GM13976 (cell line): ENCODE data around the gene PARVA.

Experiments used
- DNase-seq: peaks from one replicate; pipeline ENCODE4 v3.0.0; 2012; ENCODE audit warnings: low spot score
- CTCF ChIP-seq: IDR thresholded peaks from 2 replicates; pipeline ENCODE4 v1.5.1; 2012; ENCODE audit warnings: borderline replicate concordance, mild to moderate bottlenecking; ENCODE audit not compliant: insufficient read depth; ENCODE audit errors: extremely low read depth, missing control alignments, control extremely low read depth
- in situ Hi-C: fragments of 300-500 bp; cut with MboI; formaldehyde crosslinking; loops from one replicate; pipeline ENCODE4 v1.12.0; 2022; ENCODE audit warnings: low sequenced_read_pairs, mixed read lengths, inconsistent platforms; ENCODE audit not compliant: unreplicated experiment

PARVA gene

GRCh38 chr11:12508151-12508751 lies 130.9 kb downstream of the PARVA start:
- no peak for TF ChIP-seq CTCF
- DNase-seq = no peak
- in situ Hi-C loops = no loop called here

GRCh38 chr11:12509371-12509770 lies 132.0 kb downstream of the PARVA start:
- in situ Hi-C loops = no loop called here
- no peak for DNase-seq

GRCh38 chr11:12512132-12512531 lies 134.8 kb downstream of the PARVA start:
- no peak for DNase-seq
- TF ChIP-seq CTCF = no peak
- in situ Hi-C loops = no loop called here

More at GRCh38 chr11:12509371-12509770, 132.0 kb downstream of the PARVA start:
- TF ChIP-seq CTCF = no peak

- TF ChIP-seq CTCF = no peak
- in situ Hi-C loops = no loop called here
- no peak for DNase-seq
Measured at GRCh38 chr11:12512826-12513395, 135.5 kb downstream of the PARVA start.

- DNase-seq = no peak
- in situ Hi-C loops = no loop called here
- TF ChIP-seq CTCF = no peak
Measured at GRCh38 chr11:12516387-12517105, 139.2 kb downstream of the PARVA start.

GRCh38 chr11:12517306-12517705 lies 139.9 kb downstream of the PARVA start:
- TF ChIP-seq CTCF = no peak
- in situ Hi-C loops = no loop called here
- DNase-seq = no peak

GRCh38 chr11:12517741-12518140 lies 140.4 kb downstream of the PARVA start:
- in situ Hi-C loops = no loop called here
- TF ChIP-seq CTCF = no peak
- DNase-seq = no peak
